ENCODE results near the gene ITGB1.

DNA sequence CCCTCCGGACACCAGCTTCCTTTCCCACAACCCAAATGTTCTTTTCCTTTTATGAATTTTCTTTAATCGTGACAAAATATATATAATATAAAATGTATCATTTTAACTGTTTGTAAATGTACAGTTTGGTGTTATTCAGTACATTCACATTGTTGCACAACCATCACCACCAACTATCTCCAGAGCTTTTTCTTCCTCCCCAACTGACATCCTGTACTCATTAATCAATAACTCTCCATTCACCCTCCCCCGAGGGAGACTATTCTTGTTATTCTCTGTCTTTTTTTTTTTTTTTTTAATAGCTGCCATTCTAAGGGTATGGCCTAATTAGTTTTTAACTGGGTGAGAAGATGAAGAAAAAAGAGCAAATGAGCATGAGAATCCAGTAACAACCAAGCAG, 30.6 kb upstream of the ITGB1 start:
- no peak for TF ChIP-seq MXI1 (IDR thresholded peaks at IDR 0.05; ENCODE audit: low read depth, low read length)
- TF ChIP-seq, protein P1, sequence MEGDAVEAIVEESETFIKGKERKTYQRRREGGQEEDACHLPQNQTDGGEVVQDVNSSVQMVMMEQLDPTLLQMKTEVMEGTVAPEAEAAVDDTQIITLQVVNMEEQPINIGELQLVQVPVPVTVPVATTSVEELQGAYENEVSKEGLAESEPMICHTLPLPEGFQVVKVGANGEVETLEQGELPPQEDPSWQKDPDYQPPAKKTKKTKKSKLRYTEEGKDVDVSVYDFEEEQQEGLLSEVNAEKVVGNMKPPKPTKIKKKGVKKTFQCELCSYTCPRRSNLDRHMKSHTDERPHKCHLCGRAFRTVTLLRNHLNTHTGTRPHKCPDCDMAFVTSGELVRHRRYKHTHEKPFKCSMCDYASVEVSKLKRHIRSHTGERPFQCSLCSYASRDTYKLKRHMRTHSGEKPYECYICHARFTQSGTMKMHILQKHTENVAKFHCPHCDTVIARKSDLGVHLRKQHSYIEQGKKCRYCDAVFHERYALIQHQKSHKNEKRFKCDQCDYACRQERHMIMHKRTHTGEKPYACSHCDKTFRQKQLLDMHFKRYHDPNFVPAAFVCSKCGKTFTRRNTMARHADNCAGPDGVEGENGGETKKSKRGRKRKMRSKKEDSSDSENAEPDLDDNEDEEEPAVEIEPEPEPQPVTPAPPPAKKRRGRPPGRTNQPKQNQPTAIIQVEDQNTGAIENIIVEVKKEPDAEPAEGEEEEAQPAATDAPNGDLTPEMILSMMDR (IDR thresholded peaks at IDR 0.05) = no peak
- TF ChIP-seq TAF1 (IDR thresholded peaks at IDR 0.05; ENCODE audit: borderline replicate concordance, low read depth, low read length) = no peak
- TF ChIP-seq, protein P2, sequence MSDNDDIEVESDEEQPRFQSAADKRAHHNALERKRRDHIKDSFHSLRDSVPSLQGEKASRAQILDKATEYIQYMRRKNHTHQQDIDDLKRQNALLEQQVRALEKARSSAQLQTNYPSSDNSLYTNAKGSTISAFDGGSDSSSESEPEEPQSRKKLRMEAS (IDR thresholded peaks at IDR 0.05; ENCODE audit: low read depth) = no peak
- no peak for TF ChIP-seq ELF1 (IDR thresholded peaks at IDR 0.05)
- TF ChIP-seq EP300 (IDR thresholded peaks at IDR 0.05; ENCODE audit: borderline replicate concordance in 1 of 2, low read depth in 1 of 2, low read length in 1 of 2) = no peak
- TF ChIP-seq RCOR1 (IDR thresholded peaks at IDR 0.05; ENCODE audit: low read length) = no peak
- TF ChIP-seq POLR2AphosphoS5 (IDR thresholded peaks at IDR 0.05; ENCODE audit: low read depth, low read length) = no peak
- TF ChIP-seq RAD21 (IDR thresholded peaks at IDR 0.05; ENCODE audit: low read length) = no peak
- TF ChIP-seq TEAD4 (IDR thresholded peaks at IDR 0.05; ENCODE audit: borderline replicate concordance, insufficient read depth) = no peak
